Right ventricle myocardium inferior (tissue), 1 donor: ENCODE data around the gene FNDC8. TPM values are rescaled to one million over a fixed set of nuclear protein-coding genes. Genes with fewer than 3 reads are reported as not detected.
"Not testable (repeated sequence)": the region's sequence is repeated elsewhere in the genome, so short reads cannot be mapped to it uniquely, and the experiment has no call there.

ENCODE experiments used
- ATAC-seq: fragments of 200-7000 bp; cut with Tn5 transposase; one replicate; pipeline ENCODE4 v1.9.1; 2020; ENCODE audit warnings: mild to moderate bottlenecking, moderate library complexity
- DNase-seq: peaks from one replicate; pipeline ENCODE4 v3.0.0; 2021; ENCODE audit errors: missing footprints
- intact Hi-C: fragments of 100-400 bp; cut with DNase I; formaldehyde crosslinking; loops from one replicate; pipeline ENCODE4 v1.11.0; 2022
- total RNA-seq: library from RNA; stranded (reverse); fragmentation: NEBNext Ultra II Directional; extraction: Animal tissue kit (Norgen Biotek cat#: 25700); gene quantifications from one replicate; pipeline ENCODE4 v1.2.1, GENCODE V29; 2021
- donor health status: DM: no; HTN: yes; CAD: no; lungs with severe emphysema.

The FNDC8 gene
- total RNA-seq, 1 donor from 2014 or later, result not detected

GRCh38 chr17:35089586-35090296 lies 31.7 kb upstream of the FNDC8 start:
- peak; percentile 35 for ATAC-seq
- intact Hi-C loops, result loop anchor here (1.0 to 5.0 kb wide), 3 partner anchors 91 to 128 kb away; partner anchors contain the start of genes CCT6B, LIG3 and ZNF830
- peak; percentile 72 for DNase-seq

DNA sequence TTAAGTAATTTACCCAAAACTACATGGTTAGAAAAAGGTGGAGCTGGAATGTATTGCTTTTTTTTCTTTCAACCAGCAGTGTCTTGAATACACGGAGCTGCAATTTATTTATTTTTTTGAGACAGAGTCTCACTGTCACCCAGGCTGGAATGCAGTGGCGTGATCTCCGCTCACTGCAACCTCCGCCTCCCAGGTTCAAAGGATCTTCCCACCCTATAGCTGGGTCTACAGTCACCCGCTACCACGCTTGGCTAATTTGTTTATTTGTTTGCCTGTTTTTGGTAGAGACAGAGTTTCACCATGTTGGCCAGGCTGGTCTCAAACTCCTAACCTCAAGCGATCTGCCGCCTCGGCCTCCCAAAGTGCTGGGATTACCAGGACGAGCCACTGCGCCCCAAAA lies 30.7 kb upstream of the FNDC8 start:
- ATAC-seq, intact Hi-C loops, DNase-seq: not testable (repeated sequence)

DNA sequence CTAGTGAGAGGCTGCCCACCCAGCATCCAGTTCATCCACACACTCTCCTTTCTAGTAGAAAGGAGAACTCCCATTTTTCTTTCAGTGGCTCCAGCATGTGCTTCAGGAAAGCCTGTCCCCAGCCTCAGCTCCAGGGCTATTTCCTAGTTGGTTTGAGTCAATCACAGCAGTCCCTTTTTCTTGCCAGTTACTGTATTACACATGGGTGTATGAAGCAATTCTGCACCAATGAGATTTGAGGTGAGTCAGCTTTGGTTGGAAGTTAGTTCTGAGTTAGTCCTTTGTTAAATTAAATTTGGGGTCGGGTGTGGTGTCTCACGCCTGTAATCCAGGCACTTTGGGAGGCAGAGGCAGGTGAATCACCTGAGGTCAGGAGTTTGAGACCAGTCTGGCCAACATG lies 26.5 kb upstream of the FNDC8 start:
- DNase-seq, result no peak

DNA sequence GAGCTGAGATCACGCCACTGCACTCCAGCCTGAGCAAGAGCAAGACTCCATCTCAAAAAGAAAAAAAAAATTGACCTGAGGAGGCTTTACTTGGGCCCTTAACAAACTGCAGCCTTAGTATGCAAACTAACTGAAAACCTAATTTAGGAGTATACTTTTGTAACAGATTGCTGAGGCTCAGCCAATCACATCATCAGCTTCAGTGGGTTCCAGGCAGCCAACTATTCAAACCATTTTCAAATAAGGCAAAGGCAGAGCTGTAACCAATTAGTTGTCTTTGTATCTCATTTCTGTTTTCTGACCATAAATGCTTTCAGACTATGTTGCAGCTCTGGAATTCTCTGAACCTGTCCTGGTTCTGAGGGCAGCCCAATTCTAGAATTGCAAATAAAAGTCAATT lies 25.7 kb upstream of the FNDC8 start:
- DNase-seq, result no peak
- ATAC-seq, result no peak
- intact Hi-C loops, result no loop called here

More for the DNA sequence above, 26.5 kb upstream of the FNDC8 start:
- no peak for ATAC-seq
- intact Hi-C loops, result no loop called here

DNA sequence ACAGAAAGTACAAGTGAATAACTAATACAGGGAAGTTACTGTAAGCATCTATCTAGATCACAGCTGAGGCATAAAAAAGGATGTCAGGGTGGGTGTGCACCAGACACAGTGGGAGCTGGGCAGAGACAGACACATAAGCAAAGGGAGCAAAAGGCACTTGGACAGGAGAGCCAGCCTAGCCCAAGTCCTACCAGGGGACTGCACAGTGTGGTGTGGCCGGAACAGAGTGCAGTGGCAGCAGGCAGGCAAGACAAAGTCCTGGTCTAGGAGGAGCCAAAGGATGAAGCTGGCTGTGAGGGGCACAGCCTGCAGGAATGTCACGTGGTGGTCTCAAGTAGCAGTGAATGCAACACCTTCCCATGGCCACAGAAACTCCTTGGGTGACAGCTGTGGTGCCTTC lies 23.6 kb upstream of the FNDC8 start:
- intact Hi-C loops, result no loop called here
- no peak for ATAC-seq
- DNase-seq, result no peak

DNA sequence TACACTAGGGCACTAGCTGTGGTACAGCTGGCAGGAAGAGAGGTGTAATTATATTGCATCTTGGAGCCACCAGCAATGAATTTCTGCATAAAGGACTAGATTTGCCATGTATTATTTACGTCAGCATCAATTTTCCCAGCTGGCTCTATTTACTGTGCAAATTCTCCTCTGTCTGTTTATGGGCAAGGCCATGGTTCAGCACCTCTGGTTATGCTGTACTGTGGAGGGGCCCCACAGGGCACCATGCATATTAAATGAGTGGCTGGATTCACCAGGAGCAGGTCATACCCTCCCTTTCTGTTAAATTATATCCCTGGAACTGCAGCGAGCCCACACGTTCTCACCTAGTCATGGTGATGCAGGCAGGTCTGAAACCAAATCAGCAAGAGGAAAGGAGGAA lies 21.5 kb upstream of the FNDC8 start:
- no peak for DNase-seq
- intact Hi-C loops, result no loop called here
- no peak for ATAC-seq

GRCh38 chr17:35101036-35101435 lies 20.4 kb upstream of the FNDC8 start:
- intact Hi-C loops, result no loop called here
- DNase-seq (no peak), ATAC-seq (no peak)

DNA sequence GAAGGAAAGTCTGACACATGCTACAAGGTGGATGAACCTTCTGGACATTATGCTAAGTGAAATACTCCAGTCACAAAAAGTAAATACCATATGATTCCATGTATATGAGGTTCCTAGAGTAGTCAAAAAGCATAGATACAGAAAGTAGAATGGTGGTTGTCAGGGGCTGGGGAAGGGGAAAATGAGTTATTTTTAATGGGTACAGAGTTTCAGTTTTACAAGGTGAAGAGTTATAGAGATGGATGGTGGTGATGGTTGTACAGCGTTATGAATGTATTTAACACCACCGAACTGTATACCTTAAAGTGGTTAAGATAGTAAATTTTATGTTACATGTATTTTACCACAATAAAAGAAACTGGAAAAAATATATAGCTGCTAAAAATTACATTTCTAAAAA lies 19.7 kb upstream of the FNDC8 start:
- intact Hi-C loops, result no loop called here

DNA sequence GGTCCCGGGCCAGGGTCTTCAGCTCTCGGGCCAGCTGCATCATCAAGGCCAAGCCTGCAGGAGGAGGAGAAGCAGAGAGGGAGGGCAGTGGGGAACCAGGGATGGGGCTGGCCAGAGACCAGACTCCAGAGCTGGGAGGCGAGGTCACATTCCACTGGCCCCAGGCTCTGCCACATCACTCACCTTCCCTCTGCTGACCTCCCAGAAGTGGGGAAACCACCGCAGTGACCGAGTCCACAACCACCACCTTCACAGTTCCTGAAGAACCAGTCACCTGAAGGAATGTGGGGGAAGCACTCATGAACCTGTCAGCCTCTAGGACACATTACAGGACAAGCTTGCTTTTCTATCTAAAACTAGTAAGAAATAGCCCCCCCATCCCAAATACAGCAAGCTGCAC lies 18.1 kb upstream of the FNDC8 start:
- DNase-seq, result no peak
- ATAC-seq, result no peak
- intact Hi-C loops, result no loop called here

More for the DNA sequence above, 19.7 kb upstream of the FNDC8 start:
- ATAC-seq, result no peak
- no peak for DNase-seq

GRCh38 chr17:35104844-35105450 lies 16.5 kb upstream of the FNDC8 start:
- ATAC-seq (no peak), DNase-seq (no peak)
- intact Hi-C loops, result no loop called here

- intact Hi-C loops, DNase-seq, ATAC-seq: not testable (repeated sequence)
These were observed 10.6 kb upstream of the FNDC8 start for GRCh38 chr17:35110791-35111190.

DNA sequence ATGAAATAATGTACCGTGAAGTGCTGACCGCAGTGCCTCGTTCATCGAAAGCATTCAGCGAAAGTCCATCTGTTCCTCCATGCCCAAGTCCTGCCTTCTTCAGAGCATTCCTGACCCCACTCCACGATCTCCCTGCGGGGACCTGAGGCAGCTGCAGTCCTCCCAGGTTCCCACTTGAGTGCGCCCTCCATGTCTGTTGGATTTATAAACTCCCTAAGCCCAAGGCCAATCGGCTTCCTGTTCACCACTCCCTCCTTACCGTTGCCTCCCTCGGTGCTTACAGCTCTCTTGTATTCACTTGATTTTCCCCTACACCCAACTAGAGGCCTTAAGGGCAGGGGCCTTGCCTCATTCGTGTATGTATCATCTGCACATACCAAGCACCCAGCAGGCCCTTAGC lies 4.6 kb upstream of the FNDC8 start:
- no peak for ATAC-seq
- DNase-seq, result no peak
- intact Hi-C loops, result no loop called here

DNA sequence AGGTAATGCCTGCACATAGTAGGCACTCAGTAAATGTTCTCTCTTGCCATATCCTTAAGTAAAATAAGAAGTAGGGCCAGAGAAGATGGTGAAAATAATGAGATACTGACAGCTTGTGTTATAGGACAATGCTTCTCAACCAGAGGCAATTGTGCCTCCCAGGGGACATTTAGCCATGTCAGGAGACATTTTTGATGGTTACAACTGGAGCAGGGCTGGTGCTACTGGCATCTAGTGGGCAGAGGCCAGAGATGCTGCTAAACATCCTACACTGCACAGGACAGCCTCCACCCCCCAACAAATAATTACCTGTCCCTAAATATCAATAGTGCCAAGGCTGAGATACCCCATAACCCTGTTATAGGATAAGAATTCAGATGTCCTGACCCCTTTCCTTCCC lies 3.4 kb upstream of the FNDC8 start:
- no peak for DNase-seq
- intact Hi-C loops, result loop anchor here (2.0 kb wide), 1 partner anchor 575 kb away; no protein-coding TSS in a partner anchor

GRCh38 chr17:35119370-35120165 lies 1.8 kb upstream of the FNDC8 start, which contains the start of gene RAD51D:
TSS of gene RAD51D (minus strand) at chr17:35119860. CDS start at chr17:35119613, 247 bp downstream.
- DNase-seq (peak; percentile 89), ATAC-seq (peak; percentile 97)
- intact Hi-C loops, result loop anchor here (1.0 to 2.0 kb wide), 3 partner anchors 122 to 699 kb away; no protein-coding TSS in a partner anchor

More for the DNA sequence above, 3.4 kb upstream of the FNDC8 start:
- no peak for ATAC-seq

GRCh38 chr17:35127751-35128514 lies 6.5 kb downstream of the FNDC8 start:
- intact Hi-C loops, result no loop called here
- ATAC-seq (peak; percentile 92), DNase-seq (no peak)

- intact Hi-C loops, result no loop called here
- DNase-seq (no peak), ATAC-seq (no peak)
These were observed 7.9 kb downstream of the FNDC8 start for GRCh38 chr17:35129154-35129972.

- intact Hi-C loops, result no loop called here
- no peak for ATAC-seq
- no peak for DNase-seq
These were observed 8.5 kb downstream of the FNDC8 start for GRCh38 chr17:35129973-35130351.

- ATAC-seq (no peak), DNase-seq (no peak)
- intact Hi-C loops, result no loop called here
These were observed 9.0 kb downstream of the FNDC8 start for GRCh38 chr17:35130392-35130791.
